DOHH2 (cell line): ENCODE measurements around the gene BMP6.

Source experiments
- CTCF ChIP-seq: fragments of 200-600 bp; sonication (generic); IDR thresholded peaks from one replicate; pipeline ENCODE4 v1.5.1; 2014; ENCODE audit warnings: antibody characterized with exemption, mild to moderate bottlenecking, low read depth, low read length; ENCODE audit not compliant: poor library complexity, severe bottlenecking
- EZH2phosphoT487 ChIP-seq: fragments of 200-600 bp; sonication (generic); IDR thresholded peaks from 2 replicates; pipeline ENCODE4 v1.6.1; 2017; ENCODE audit warnings: borderline replicate concordance, mild to moderate bottlenecking, antibody characterized with exemption, low read length, moderate library complexity, mixed read lengths

- TF ChIP-seq CTCF (no peak), EZH2phosphoT487 (no peak)
Measured at GRCh38 chr6:7902221-7902620, 176.3 kb downstream of the BMP6 start.
